GM18526 (cell line): ENCODE data around the gene FAIM.
A peak's percentile ranks its signal among the peaks of the same experiment; 100 is the strongest.

Experiments used
- POLR2A ChIP-seq: IDR thresholded peaks from 3 replicates; pipeline ENCODE4 v1.6.1; 2011; ENCODE audit not compliant: insufficient read length; ENCODE audit errors: extremely low read depth

The FAIM gene, protein sequence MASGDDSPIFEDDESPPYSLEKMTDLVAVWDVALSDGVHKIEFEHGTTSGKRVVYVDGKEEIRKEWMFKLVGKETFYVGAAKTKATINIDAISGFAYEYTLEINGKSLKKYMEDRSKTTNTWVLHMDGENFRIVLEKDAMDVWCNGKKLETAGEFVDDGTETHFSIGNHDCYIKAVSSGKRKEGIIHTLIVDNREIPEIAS

DNA sequence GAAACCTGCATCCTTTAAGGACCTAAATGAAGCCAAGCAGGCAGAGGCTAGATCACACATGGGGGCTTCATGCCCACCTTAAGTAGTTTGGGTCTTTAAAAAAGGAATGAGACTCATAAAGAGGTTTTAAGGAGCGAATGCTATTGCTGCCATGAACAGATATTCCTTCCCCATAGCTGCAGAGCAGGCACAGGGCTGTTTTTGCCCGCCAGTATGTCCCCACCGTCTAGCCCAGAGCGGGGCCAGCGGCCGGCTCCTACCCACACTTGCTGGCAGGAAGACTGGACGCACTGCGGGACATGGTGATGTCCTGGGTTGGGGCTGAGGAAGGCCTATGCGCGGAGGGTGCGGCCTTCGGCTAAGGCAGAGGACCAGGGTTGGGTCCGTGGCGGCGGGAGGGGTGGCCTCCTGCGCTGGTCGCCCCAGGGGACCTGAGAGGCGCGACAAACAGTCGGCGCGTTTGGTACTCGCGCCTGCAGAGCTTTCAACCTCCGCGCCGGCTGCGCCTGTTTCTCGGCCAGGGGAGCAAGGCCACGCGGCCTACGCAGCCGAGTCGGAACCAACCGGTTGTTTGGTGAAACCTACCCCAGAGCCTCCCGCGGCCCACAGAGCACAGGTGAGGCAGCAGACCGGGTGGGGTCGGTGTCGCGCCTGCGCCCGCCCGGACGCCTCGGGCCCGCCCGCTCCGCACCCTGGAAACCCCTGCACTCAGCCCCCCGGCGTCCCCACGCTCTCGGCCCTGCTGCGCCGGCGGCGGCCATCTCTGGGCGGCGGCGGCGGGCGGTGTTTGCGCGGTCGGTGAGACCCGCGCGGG is at the start of gene FAIM:
Gene FAIM (plus strand): TSS at position 450 of the 814 bp plus-strand sequence. CDS start 10,956 bp downstream, outside the sequence.
- TF ChIP-seq POLR2A, result peak; percentile 62

DNA sequence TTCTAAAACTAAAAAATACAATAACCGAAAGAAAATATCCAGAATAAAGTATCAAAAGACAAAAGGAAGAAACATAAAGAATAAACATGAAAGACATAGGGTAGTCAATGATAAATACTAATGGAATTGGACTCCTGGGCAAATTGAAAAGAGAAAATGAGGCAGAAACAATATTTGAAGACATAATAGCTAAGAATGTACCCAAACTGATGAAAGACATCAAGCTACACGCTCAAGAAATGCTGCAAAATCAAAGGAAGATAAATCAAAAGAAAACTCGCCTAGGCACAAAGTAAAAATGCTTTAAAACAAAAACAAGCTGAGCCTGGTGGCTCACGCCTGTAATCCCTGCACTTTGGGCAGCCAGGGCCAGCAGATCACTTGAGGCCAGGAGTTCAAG is 49.4 kb upstream of the FAIM start:
- no peak for TF ChIP-seq POLR2A

DNA sequence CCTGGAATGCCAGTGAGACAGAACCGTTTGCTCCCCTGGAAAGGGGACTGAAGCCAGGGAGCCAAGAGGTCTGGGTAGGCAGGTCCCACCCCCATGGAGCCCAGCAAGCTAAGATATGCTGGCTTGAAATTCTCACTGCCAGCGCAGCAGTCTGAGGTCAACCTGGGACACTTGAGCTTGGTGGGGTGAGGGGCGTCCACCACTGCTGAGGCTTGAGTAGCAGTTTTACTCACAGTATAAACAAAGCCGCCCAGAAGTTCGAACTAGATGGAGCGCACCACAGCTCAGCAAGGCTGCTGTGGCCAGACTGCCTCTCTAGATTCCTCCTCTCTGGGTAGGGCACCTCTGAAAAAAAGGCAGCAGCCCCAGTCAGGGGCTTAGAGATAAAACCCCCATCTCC is 48.1 kb upstream of the FAIM start:
- no peak for TF ChIP-seq POLR2A

DNA sequence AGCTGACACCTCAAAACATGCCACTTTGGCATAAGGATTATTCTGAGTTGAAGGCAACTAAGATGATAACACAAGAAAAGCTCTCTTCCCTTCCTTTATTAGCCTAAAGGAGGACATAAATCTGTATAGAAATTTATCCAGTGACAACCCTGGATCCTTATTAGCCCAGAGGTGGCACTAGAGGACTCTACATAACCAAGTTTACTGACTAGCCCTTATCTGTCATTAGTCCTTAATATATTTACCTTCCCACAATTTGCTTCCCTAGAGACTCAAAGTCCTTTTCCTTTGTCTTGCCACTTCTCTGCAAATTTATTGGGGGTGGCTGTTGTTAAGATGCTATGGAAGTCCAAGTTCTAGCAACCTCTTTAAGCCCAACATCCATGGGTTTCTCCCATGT is 41.2 kb upstream of the FAIM start:
- no peak for TF ChIP-seq POLR2A

DNA sequence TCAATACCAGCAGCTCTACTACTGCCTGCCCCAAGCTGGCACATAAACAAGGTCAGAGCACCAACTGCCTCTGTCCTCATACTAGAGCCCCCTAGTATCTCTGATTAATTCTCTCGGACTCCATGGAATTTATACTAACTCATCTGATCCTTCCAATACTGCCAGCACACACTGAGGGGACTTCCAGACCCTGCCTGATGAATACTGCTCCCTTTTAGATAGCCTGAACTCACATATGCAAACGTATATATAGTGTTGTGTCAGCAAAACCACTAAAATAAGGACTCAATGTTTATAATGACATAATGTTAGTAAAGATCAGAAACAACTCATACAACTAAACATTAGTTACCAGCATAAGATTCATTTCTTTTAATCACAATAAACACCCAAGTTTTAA is 39.5 kb upstream of the FAIM start:
- no peak for TF ChIP-seq POLR2A

DNA sequence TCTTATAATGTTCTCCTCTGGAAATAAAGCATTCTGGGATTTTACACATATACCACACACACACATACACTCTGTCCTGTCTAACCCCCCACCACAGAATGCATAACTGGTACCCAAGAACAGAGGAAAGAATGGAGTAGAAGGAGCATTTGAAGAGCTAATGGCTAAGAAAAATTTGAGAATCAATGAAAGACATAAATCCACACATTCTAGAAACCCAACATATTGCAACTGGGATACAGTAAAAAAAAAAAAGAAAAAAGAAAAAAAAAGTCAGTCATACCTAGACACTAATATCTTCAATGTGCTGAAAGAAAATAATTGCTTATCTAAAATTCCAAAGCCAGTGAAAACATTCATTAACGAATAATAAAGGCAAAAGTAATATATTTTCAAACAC is 35.4 kb upstream of the FAIM start:
- TF ChIP-seq POLR2A, result no peak

DNA sequence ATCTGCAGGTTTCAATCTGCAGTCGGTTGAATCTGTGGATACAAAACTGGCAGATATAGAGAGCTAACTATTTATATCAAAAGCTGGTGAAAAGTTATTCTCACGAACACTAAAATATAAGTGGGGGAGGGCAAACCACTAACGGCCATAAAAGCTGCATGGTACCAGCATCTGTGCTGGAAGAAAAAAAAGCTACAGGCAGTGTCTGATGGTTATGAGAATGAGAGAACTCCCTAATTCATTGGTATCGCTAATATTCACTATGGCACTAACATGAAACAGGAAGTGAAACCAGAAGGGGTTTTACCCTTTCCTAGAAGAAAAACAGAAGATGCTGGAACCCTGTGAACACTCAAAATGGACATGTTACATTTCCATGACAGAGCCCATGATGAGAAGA is 30.4 kb upstream of the FAIM start:
- TF ChIP-seq POLR2A, result no peak

DNA sequence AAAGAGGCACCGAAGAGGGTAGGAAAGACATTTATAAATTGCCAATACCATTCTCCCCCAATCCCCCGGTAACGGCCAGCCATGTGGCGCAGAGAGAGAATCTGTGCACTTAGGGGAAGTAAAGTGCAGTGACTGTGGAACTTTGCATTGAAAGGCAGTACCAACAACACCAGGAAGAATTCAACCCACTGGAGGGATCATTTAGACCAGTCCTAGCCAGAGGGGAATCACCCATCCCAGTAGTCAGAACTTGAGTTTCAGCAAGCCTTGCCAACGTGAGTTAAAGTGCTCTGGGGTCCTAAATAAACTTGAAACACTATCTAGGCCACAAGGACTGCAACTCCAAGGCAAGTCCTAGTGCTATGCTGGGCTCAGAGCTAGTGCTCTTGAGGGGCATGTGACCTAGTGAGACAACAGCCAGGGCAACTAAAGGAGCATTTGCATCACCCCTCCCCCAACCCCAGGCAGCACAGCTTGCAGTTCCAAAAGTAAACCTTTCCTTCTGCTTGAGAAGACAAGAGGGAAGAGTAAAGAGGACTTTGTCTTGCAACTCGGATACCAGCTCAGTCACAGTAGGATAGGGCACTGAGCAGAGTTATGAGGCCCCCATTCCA is 29.5 kb upstream of the FAIM start:
- TF ChIP-seq POLR2A, result no peak

DNA sequence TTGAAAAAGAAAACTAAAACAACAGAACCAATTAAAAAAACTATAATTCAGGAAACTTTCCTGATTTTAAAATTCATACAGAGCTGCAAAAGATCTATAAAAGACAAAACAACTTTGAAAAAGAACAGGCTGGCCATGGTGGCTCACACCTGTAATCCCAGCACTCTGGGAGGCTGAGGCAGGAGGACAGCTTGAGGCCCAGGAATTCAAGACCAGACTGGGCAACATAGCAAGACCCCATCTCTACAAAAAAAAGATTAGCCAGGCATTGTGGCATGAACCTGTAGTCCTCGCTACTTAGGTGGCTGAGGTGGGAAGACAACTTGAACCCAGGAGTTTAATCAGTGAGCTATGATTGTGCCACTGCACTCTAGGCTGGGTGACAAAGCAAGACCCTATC is 21.2 kb upstream of the FAIM start:
- no peak for TF ChIP-seq POLR2A

DNA sequence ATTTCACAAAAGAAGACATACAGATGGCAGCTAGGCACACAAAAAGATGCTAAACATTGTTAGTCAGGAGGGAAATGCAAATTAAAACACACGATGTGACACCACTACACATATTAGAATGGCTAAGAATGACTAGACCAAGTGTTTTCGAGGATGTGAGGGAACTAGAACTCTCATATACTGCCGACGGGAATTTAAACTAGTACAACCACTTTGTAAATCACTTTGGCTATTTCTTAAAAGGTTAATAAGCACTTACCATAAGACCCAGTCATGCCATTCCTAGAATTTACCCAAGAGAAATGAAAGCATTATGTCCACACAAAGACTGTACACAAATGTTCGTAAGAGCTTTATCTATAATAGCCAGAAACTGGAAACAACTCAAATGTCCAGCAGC is 20.1 kb upstream of the FAIM start:
- TF ChIP-seq POLR2A, result no peak

DNA sequence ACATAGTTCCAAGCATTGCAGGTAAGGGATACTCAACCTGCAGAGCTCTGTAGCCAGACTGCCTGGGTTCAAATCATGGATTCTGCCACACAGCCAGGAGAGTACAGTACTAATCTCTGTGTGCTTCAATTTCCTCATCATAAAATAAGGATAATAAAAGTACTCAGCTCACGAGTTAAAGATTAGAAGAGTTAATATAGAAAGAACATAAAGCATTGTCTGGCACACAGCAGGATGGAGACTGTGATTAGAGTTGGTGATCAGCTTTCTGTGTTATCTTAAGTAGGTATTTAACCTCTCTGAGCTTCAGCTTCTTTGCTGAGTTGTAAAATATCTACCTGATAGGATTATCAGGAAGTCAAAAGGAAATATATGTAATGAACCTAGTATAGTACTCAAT is 17.2 kb upstream of the FAIM start:
- TF ChIP-seq POLR2A, result no peak

DNA sequence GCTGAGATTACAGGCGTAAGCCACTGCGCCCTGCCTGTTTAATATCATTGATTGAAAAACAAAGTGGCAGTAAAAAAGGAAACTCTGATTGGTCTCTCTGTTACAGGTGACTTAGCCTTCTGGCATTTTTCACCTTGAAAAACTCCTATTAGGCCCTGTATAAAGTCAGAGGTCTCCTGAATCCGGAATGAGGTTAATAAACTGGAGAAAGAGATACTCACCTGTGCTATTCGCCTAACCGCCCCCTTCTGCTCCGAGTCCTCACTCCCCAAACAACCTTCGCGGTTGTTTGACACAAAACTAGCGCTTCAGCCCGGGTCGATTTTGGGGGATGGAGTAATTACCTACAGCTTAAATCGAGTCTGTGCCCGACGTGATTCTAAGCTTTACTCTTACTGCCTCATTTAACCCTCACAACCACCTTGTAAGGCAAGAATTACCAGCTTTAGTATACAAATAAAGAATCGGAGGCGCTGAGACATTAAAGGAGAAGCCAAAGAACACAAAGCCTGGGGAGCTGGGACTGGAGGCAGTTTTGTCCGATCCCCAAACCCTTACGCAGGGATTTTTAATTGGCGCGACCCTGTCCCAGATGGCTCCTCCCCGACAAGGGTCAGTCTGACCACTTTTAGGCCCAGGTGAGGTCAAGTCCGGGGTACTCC is 15.0 kb upstream of the FAIM start:
- no peak for TF ChIP-seq POLR2A

DNA sequence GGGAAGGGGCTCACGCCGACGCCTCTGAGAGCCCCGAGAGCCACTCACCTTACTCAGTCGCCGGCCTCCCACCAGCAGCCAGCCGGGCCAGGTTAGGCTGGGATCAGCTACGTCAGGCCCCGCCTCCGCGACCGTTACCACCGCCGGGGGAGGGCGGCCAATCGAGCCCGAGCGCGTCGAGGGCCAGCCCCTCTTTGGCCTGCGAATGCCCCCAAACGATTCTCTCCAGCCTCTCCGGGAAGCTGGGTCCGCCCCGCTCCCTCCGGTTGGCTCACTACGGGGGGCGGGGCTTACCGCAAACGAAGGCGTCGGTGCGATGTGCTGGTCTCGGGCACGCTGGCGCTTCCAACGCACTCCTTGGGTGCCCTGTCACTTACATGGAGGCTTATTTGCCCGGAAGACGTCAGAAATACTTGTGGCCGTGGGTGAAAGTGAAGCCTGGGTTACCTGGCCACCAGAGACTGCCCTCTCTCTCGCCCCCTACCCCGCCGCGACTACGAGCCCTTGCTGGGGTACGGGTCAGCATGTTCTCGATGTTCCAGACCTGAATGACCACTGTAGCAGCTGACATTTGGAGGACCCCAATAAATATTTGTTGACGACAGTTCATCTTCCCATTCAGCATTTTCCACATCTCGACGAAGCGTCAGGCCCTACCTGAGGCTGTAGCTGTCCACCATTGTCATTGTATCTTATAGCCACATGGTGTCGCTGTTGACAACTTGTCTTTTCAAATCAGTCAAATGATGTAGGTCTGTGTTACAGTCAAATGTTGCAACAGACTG is 14.2 kb upstream of the FAIM start, which contains the start of gene CEP70:
Gene CEP70 (minus strand): TSS at position 111 of the 785 bp plus-strand sequence. CDS start 21,333 bp downstream, outside the sequence.
- TF ChIP-seq POLR2A, result peak; percentile 77

DNA sequence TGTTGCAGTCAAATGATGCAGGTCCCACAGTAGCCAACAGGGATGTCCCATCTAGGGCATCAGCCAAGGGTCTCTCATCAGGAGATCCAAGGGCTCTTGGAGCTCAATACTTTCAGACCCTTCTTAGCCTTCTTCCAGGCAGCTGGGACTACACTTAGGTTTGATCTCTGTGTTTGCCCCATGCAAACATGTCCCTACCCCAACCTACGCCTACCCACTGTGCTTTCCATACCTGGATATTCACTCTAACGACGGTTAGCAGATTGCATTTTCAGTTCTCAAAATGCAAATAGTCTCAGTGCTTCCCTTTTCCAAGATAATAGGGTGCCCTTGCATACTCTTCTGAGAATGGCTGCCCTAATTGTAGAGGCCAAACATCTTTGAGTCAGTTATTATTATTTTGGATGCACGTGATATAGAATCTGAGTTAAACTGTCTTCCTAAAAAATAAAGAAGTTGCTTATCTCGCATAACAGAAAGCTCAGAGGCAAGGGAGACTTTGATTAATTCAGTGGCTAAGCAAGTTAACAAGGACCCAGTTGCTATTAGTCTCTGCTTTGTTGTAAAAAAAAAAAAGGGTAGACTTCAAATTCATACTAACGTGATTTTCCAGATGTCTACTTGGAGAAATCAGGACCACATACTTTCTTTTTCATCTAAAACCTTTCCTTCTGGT is 13.5 kb upstream of the FAIM start:
- no peak for TF ChIP-seq POLR2A
